Mesendoderm (in vitro differentiated cells): ENCODE results near the gene RABGAP1L.

Source experiments
- DNase-seq: peaks from one replicate; pipeline ENCODE4 v3.0.0; 2013
- H2AK5ac ChIP-seq: 2 replicates; pipeline ENCODE4 v1.6.1; 2013; ENCODE audit warnings: low read length, inconsistent platforms
- H2BK120ac ChIP-seq: 2 replicates; pipeline ENCODE4 v1.6.1; 2013; ENCODE audit warnings: low read depth, mild to moderate bottlenecking, low read length, moderate library complexity, mixed read lengths
- H2BK15ac ChIP-seq: replicated peaks from 2 replicates; pipeline ENCODE4 v1.6.1; 2013; ENCODE audit warnings: low read depth, mild to moderate bottlenecking, moderate library complexity
- H2BK5ac ChIP-seq: 2 replicates; pipeline ENCODE4 v1.6.1; 2013; ENCODE audit warnings: low read length, inconsistent platforms
- H3K18ac ChIP-seq: 2 replicates; pipeline ENCODE4 v1.6.1; 2013; ENCODE audit warnings: mild to moderate bottlenecking, low read length, mixed read lengths
- H3K23ac ChIP-seq: one replicate; pipeline ENCODE4 v1.6.1; 2013; ENCODE audit warnings: low read length
- H3K27ac ChIP-seq: 2 replicates; pipeline ENCODE4 v1.5.1; 2013; ENCODE audit warnings: low read depth, mild to moderate bottlenecking, inconsistent platforms, low read length, moderate library complexity
- H3K27me3 ChIP-seq: 2 replicates; pipeline ENCODE4 v1.6.1; 2013; ENCODE audit warnings: low read length, control low read depth, mild to moderate bottlenecking, inconsistent platforms; ENCODE audit not compliant: insufficient read depth, poor library complexity
- H3K36me3 ChIP-seq: 2 replicates; pipeline ENCODE4 v1.6.1; 2013; ENCODE audit warnings: low read length, inconsistent platforms; ENCODE audit not compliant: control insufficient read depth, insufficient read depth
- H3K4ac ChIP-seq: one replicate; pipeline ENCODE4 v1.6.1; 2013; ENCODE audit warnings: low read depth, mild to moderate bottlenecking, low read length, moderate library complexity
- H3K4me1 ChIP-seq: 2 replicates; pipeline ENCODE4 v1.6.1; 2013; ENCODE audit warnings: low read depth, low read length, inconsistent platforms; ENCODE audit not compliant: control insufficient read depth
- H3K4me2 ChIP-seq: 2 replicates; pipeline ENCODE4 v1.6.1; 2013; ENCODE audit warnings: low read length
- H3K4me3 ChIP-seq: 2 replicates; pipeline ENCODE4 v1.5.1; 2013; ENCODE audit warnings: mild to moderate bottlenecking, low read length
- H3K56ac ChIP-seq: one replicate; pipeline ENCODE4 v1.6.1; 2013; ENCODE audit warnings: low read length
- H3K79me1 ChIP-seq: 2 replicates; pipeline ENCODE4 v1.6.1; 2013; ENCODE audit warnings: low read length, inconsistent platforms
- H3K79me2 ChIP-seq: 2 replicates; pipeline ENCODE4 v1.6.1; 2013; ENCODE audit warnings: mild to moderate bottlenecking, low read length; ENCODE audit not compliant: control insufficient read depth, insufficient read depth
- H3K9ac ChIP-seq: 2 replicates; pipeline ENCODE4 v1.6.1; 2013; ENCODE audit warnings: low read length, inconsistent platforms
- H4K5ac ChIP-seq: one replicate; pipeline ENCODE4 v1.6.1; 2013; ENCODE audit warnings: low read length
- H4K8ac ChIP-seq: one replicate; pipeline ENCODE4 v1.6.1; 2013; ENCODE audit warnings: low read depth, mild to moderate bottlenecking, control low read depth, low read length, moderate library complexity
- WGBS: extraction: QIAGEN DNeasy Blood & Tissue Kit; methylation state at CpG from one replicate; pipeline ENCODE4 v1.1.7; 2013; ENCODE audit warnings: low lambda C conversion rate, missing lambda C conversion rate; ENCODE audit not compliant: insufficient coverage; ENCODE audit errors: extremely low coverage; 5-methylcytosine and 5-hydroxymethylcytosine counted together

RABGAP1L gene

DNA sequence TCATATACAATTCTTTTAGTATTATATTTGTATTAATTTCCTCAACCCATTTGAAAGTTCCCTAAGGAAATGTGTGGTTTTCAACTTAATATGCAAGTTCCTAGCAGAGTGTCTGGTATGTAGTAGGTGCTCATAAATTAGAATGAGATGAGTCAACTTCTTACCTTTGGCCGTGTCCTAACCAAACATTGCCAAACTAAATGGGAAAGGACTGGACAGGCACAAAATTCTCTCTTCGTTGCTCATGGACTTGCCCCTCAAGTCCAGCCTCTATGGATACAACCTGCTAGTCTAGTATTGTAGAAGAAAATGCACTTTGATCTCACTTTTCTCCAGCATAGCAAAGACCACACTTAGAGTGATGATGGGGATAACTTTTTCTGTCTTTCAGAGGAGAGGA is 875.5 kb downstream of the RABGAP1L start:
- Histone ChIP-seq H4K5ac (no peak overlapping the region), H3K4ac (no peak overlapping the region), H2AK5ac (no peak overlapping the region), H3K4me3 (no peak overlapping the region), H3K79me1 (no peaks in the 10 kb centered on the region), H3K18ac (no peak overlapping the region), H2BK5ac (no peak overlapping the region), H3K79me2 (no peaks in the 10 kb centered on the region), H2BK15ac (no peak overlapping the region), H3K56ac (no peak overlapping the region), H3K36me3 (no peaks in the 10 kb centered on the region), H3K27ac (no peak overlapping the region), H3K23ac (no peak overlapping the region), H4K8ac (no peak overlapping the region), H3K4me2 (no peak overlapping the region), H2BK120ac (no peak overlapping the region), H3K9ac (no peak overlapping the region), H3K4me1 (peaks cover 2% of the 10 kb centered on the region), H3K27me3 (no peaks in the 10 kb centered on the region)
- WGBS: no CpG with 5 or more reads among the region's 2 CpGs
- DNase-seq: no peak

DNA sequence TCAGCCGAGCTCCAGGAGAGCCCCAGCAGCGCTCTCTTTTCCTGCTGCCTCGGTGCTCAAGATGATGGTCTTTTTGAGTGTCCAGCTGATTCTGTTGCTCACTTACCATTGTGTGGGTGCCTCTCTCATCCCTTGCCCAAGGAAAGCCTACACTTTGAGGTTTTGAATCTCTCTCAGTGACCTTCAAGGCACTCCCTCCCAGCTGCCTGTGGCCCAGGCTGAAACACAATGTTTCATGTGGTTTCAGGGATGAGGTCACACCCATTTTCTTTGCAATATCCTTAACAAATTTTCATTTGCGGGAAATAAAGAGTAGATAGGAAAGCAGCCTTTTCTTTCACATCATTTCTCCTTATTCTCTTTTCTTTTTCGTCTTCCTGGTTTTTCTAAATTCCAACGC is 876.5 kb downstream of the RABGAP1L start:
- H4K8ac ChIP-seq: no peak overlapping the region
- no peak overlapping the region for H3K56ac ChIP-seq
- H3K79me1 ChIP-seq: no peaks in the 10 kb centered on the region
- H3K4me1 ChIP-seq: peaks cover 2% of the 10 kb centered on the region
- H2BK5ac ChIP-seq: no peak overlapping the region
- H3K27me3 ChIP-seq: no peaks in the 10 kb centered on the region
- no peak overlapping the region for H3K4me3 ChIP-seq
- H3K36me3 ChIP-seq: no peaks in the 10 kb centered on the region
- no CpG with 5 or more reads among the region's 6 CpGs for WGBS
- no peak overlapping the region for H3K9ac ChIP-seq
- DNase-seq: no peak
- no peaks in the 10 kb centered on the region for H3K79me2 ChIP-seq
- no peak overlapping the region for H3K18ac ChIP-seq
- H3K23ac ChIP-seq: no peak overlapping the region
- H4K5ac ChIP-seq: no peak overlapping the region
- H2AK5ac ChIP-seq: no peak overlapping the region
- no peak overlapping the region for H2BK15ac ChIP-seq
- no peak overlapping the region for H3K4ac ChIP-seq
- no peak overlapping the region for H2BK120ac ChIP-seq
- no peak overlapping the region for H3K4me2 ChIP-seq
- no peak overlapping the region for H3K27ac ChIP-seq

DNA sequence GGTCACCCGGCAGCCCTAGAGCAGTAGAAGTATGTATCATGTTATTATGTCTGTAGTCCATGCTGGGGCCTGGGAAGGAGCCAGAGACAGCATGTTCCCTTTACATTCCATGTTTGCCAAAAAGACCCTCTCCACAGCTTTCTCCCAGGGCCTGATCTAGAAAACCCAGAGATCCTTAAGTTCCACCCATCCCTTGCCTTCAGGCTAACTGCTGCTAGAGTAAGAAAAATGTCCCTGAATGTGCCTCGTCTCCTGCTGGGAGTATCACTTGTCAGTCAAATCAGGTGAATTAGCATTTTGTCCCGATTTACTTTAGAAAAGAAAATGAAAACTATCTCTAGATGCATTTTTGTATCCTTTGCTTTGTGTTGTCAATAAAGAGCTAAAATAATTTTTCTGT is 877.2 kb downstream of the RABGAP1L start:
- Histone ChIP-seq H3K4me1 (peaks cover 2% of the 10 kb centered on the region), H3K27me3 (no peaks in the 10 kb centered on the region), H3K36me3 (no peaks in the 10 kb centered on the region), H2AK5ac (no peak overlapping the region), H3K9ac (no peak overlapping the region), H3K23ac (no peak overlapping the region), H3K4me2 (no peak overlapping the region), H3K4ac (no peak overlapping the region), H3K27ac (no peak overlapping the region), H3K4me3 (no peak overlapping the region), H2BK5ac (no peak overlapping the region), H3K79me2 (no peaks in the 10 kb centered on the region), H4K8ac (no peak overlapping the region), H3K18ac (no peak overlapping the region), H2BK15ac (no peak overlapping the region), H3K79me1 (no peaks in the 10 kb centered on the region), H4K5ac (no peak overlapping the region), H3K56ac (no peak overlapping the region), H2BK120ac (no peak overlapping the region)
- no CpG with 5 or more reads among the region's 3 CpGs for WGBS
- DNase-seq: peak; percentile 11

DNA sequence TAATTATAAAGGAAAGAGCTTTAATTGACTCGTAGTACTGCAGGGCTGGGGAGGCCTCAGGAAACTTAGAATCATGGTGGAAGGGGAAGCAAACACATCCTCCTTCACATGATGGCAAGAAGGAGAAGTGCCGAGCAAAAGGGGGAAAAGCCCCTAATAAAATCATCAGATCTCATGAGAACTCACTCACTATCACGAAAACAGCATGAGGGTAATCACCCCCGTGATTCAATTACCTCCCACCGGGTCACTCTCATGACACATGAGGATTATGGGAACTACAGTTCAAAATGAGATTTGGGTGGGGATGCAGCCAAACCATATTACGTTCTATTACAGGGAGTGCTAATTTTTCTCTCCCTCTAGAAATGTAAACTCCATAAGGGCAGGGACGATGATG is 878.1 kb downstream of the RABGAP1L start:
- Histone ChIP-seq H3K4me3 (no peak overlapping the region), H3K18ac (no peak overlapping the region), H2BK15ac (no peak overlapping the region), H3K23ac (no peak overlapping the region), H3K27me3 (no peaks in the 10 kb centered on the region), H3K4ac (no peak overlapping the region), H4K8ac (no peak overlapping the region), H3K56ac (no peak overlapping the region), H2BK5ac (no peak overlapping the region), H3K4me1 (peaks cover 2% of the 10 kb centered on the region), H3K79me1 (no peaks in the 10 kb centered on the region), H3K9ac (no peak overlapping the region), H2BK120ac (no peak overlapping the region), H4K5ac (no peak overlapping the region), H3K27ac (no peak overlapping the region), H2AK5ac (no peak overlapping the region), H3K79me2 (no peaks in the 10 kb centered on the region), H3K36me3 (no peaks in the 10 kb centered on the region), H3K4me2 (no peak overlapping the region)
- WGBS: no CpG with 5 or more reads among the region's 7 CpGs
- no peak for DNase-seq

DNA sequence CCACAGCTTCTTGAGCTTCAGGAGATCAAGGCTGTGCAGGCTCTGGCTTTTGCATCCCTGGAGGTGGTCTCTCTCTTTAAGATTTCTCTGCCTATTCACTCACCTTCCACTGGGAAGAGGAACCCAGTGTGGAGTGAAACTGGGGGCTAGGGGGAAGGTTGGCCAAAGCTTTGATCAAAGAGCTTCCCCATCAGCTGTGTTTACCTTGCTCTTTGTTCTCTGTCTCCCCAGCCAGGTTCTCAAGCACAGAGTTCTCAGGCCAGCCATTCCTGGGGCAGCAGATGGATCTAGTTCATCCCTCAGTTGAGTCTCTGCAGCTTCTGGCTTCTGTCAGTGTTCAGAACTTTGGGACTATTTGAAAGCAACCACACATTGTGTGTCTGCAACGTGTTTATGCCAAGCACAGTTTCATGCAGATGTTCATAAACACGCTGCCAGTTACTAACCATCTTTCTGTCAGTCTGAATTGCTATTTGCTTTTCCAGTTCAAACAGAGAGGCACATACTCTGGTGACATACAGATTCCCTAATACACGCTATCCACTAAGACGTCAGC is 881.1 kb downstream of the RABGAP1L start:
- Histone ChIP-seq H3K9ac (no peak overlapping the region), H3K79me2 (no peaks in the 10 kb centered on the region), H3K4ac (no peak overlapping the region), H3K27me3 (no peaks in the 10 kb centered on the region), H3K56ac (no peak overlapping the region), H3K23ac (no peak overlapping the region), H3K4me2 (no peak overlapping the region), H4K8ac (no peak overlapping the region), H3K27ac (no peak overlapping the region), H3K4me3 (no peak overlapping the region), H2BK15ac (no peak overlapping the region), H2AK5ac (no peak overlapping the region), H4K5ac (no peak overlapping the region), H2BK120ac (no peak overlapping the region), H2BK5ac (no peak overlapping the region), H3K79me1 (no peaks in the 10 kb centered on the region), H3K4me1 (peaks cover 2% of the 10 kb centered on the region), H3K18ac (no peak overlapping the region), H3K36me3 (no peaks in the 10 kb centered on the region)
- WGBS: no CpG with 5 or more reads among the region's 4 CpGs
- no peak for DNase-seq

DNA sequence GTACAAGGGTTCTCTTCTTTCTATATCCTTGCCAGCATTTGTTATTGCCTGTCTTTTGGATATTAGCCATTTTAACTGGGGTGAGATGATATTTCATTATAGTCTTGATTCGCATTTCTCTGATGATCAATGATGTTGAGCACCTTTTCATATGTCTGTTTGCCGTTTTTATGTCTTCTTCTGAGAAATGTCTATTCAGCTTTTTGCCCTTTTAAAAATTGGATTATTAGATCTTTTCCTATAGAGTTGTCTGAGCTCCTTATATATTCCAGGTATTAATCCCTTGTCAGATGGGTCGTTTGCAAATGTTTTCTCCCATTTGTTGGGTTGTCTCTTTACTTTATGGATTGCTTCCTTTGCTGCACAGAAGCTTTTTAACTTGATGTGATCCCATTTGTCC is 883.3 kb downstream of the RABGAP1L start:
- no peak overlapping the region for H3K23ac ChIP-seq
- no peak overlapping the region for H4K5ac ChIP-seq
- no peak overlapping the region for H2BK5ac ChIP-seq
- H2AK5ac ChIP-seq: no peak overlapping the region
- no peak overlapping the region for H4K8ac ChIP-seq
- no peaks in the 10 kb centered on the region for H3K36me3 ChIP-seq
- H3K9ac ChIP-seq: no peak overlapping the region
- no peaks in the 10 kb centered on the region for H3K4me1 ChIP-seq
- H2BK120ac ChIP-seq: no peak overlapping the region
- no CpG with 5 or more reads among the region's 3 CpGs for WGBS
- no peak overlapping the region for H3K18ac ChIP-seq
- no peak overlapping the region for H2BK15ac ChIP-seq
- DNase-seq: no peak
- H3K79me2 ChIP-seq: no peaks in the 10 kb centered on the region
- H3K27ac ChIP-seq: no peak overlapping the region
- H3K56ac ChIP-seq: no peak overlapping the region
- H3K27me3 ChIP-seq: no peaks in the 10 kb centered on the region
- H3K4me3 ChIP-seq: no peak overlapping the region
- H3K4me2 ChIP-seq: no peak overlapping the region
- no peaks in the 10 kb centered on the region for H3K79me1 ChIP-seq
- no peak overlapping the region for H3K4ac ChIP-seq
